HL-60/S4 treated with retinoic acid at 250 ng/mL for 4 days and 3 days (cell line): Measurements from ENCODE around the gene ARL10.

ENCODE experiments used
- in situ Hi-C: fragments of 300-500 bp; cut with MboI; formaldehyde crosslinking; loops from 2 replicates; pipeline ENCODE4 v1.7.0; 2022; ENCODE audit warnings: low sequenced_read_pairs

Gene ARL10

GRCh38 chr5:176365351-176366231, at the start of gene ARL10:
ARL10 (plus strand) TSS chr5:176365487; CDS start chr5:176365564, 77 bp downstream.
- in situ Hi-C loops, result no loop called here

GRCh38 chr5:176317534-176318374, 47.5 kb upstream of the ARL10 start:
- in situ Hi-C loops, result no loop called here

- in situ Hi-C loops, result no loop called here
These were observed 45.3 kb upstream of the ARL10 start for GRCh38 chr5:176319827-176320554.

- in situ Hi-C loops, result no loop called here
These were observed 44.7 kb upstream of the ARL10 start for GRCh38 chr5:176320577-176320976.

- in situ Hi-C loops, result no loop called here
These were observed 31.1 kb upstream of the ARL10 start for GRCh38 chr5:176334031-176334770.

GRCh38 chr5:176337913-176338312, 27.4 kb upstream of the ARL10 start:
- in situ Hi-C loops, result no loop called here

- in situ Hi-C loops, result no loop called here
These were observed 26.0 kb upstream of the ARL10 start for GRCh38 chr5:176339304-176339703.

- in situ Hi-C loops, result no loop called here
These were observed 23.7 kb upstream of the ARL10 start for GRCh38 chr5:176341325-176342157.

GRCh38 chr5:176342158-176342483, 23.2 kb upstream of the ARL10 start:
- in situ Hi-C loops, result no loop called here

GRCh38 chr5:176342766-176343458, 22.4 kb upstream of the ARL10 start:
- in situ Hi-C loops, result no loop called here

- in situ Hi-C loops, result no loop called here
These were observed 14.9 kb upstream of the ARL10 start for GRCh38 chr5:176350416-176350815.

- in situ Hi-C loops, result no loop called here
These were observed 13.0 kb upstream of the ARL10 start for GRCh38 chr5:176352116-176352878.

- in situ Hi-C loops, result no loop called here
These were observed 11.8 kb upstream of the ARL10 start for GRCh38 chr5:176353533-176353932.

- in situ Hi-C loops, result no loop called here
These were observed 9.7 kb upstream of the ARL10 start for GRCh38 chr5:176355400-176356178.

- in situ Hi-C loops, result no loop called here
These were observed 9.1 kb upstream of the ARL10 start for GRCh38 chr5:176356179-176356566.

- in situ Hi-C loops, result no loop called here
These were observed 5.6 kb upstream of the ARL10 start for GRCh38 chr5:176359658-176360057.

- in situ Hi-C loops, result no loop called here
These were observed 4.3 kb upstream of the ARL10 start for GRCh38 chr5:176360894-176361436.
